Spleen (tissue), 11 donors: ENCODE data around the gene SRD5A1. TPM values are rescaled to one million over a fixed set of nuclear protein-coding genes. Genes with fewer than 3 reads are reported as not detected.

ENCODE experiments used
- DNase-seq: peaks from one replicate; pipeline ENCODE4 v3.0.0-alpha.2; 2020
- H3K27ac ChIP-seq, 8 donors: fragments of 200-600 bp; sonication (generic) in 7 of 8; 1 replicate in 4 of 8; 2 replicates in 4 of 8; pipeline versions ENCODE4 v1.5.0 to v1.8.0; 2016 to 2021; ENCODE audit warnings: inconsistent platforms in 4 of 8, mild to moderate bottlenecking in 4 of 8, moderate library complexity in 1 of 8
- H3K27me3 ChIP-seq, 7 donors: fragments of 200-600 bp; sonication (generic) in 6 of 7; replicated peaks in 1 of 7; 1 replicate in 4 of 7; 2 replicates in 3 of 7; pipeline versions ENCODE4 v1.5.0 to v1.8.0; 2016 to 2021; ENCODE audit warnings: inconsistent platforms in 3 of 7, mild to moderate bottlenecking in 1 of 7
- H3K36me3 ChIP-seq, 6 donors: fragments of 200-600 bp; sonication (generic) in 5 of 6; 1 replicate in 4 of 6; 2 replicates in 2 of 6; pipeline versions ENCODE4 v1.5.0 to v1.8.0; 2016 to 2021; ENCODE audit warnings: inconsistent platforms in 2 of 6
- H3K4me1 ChIP-seq, 6 donors: fragments of 200-600 bp; sonication (generic) in 5 of 6; 1 replicate in 3 of 6; 2 replicates in 3 of 6; pipeline versions ENCODE4 v1.5.0 to v1.8.0; 2016 to 2021; ENCODE audit warnings: inconsistent platforms in 3 of 6
- H3K4me3 ChIP-seq, 8 donors: fragments of 200-600 bp; sonication (generic) in 7 of 8; 1 replicate in 4 of 8; 2 replicates in 4 of 8; pipeline versions ENCODE4 v1.5.0 to v1.8.0; 2016 to 2021; ENCODE audit warnings: inconsistent platforms in 4 of 8, mild to moderate bottlenecking in 4 of 8, moderate library complexity in 2 of 8
- H3K9me3 ChIP-seq, 8 donors: fragments of 200-600 bp; sonication (generic) in 7 of 8; 1 replicate in 4 of 8; 2 replicates in 4 of 8; pipeline versions ENCODE4 v1.5.0 to v1.8.0; 2016 to 2021; ENCODE audit warnings: inconsistent platforms in 4 of 8
- POLR2A ChIP-seq, 3 donors: fragments of 450-650 bp; IDR thresholded peaks; one replicate each; pipeline ENCODE4 v1.5.1; 2017; ENCODE audit warnings: antibody characterized with exemption in 3 of 3, mild to moderate bottlenecking in 1 of 3
- POLR2AphosphoS5 ChIP-seq, 3 donors: sonication (generic); formaldehyde crosslinking; IDR thresholded peaks; one replicate each; pipeline ENCODE4 v1.5.1; 2017; ENCODE audit warnings: antibody characterized with exemption in 3 of 3
- WGBS, 5 donors: extraction: QIAGEN DNeasy Blood & Tissue Kit in 3 of 5; methylation state at CpG; one replicate each; pipeline versions ENCODE4 v1.1.5 to v1.1.7; 2013 to 2018; 5-methylcytosine and 5-hydroxymethylcytosine counted together
- intact Hi-C: fragments of 100-400 bp; cut with DNase I; formaldehyde crosslinking; loops from one replicate; pipeline ENCODE4 v1.15.0; 2023; ENCODE audit warnings: low total_unique reads
- polyA plus RNA-seq, 3 donors: library from polyadenylated mRNA; stranded (reverse); fragments of 200-250 nt; gene quantifications; one replicate each; pipeline ENCODE4 v1.2.1, GENCODE V29; 2013
- total RNA-seq, 7 donors: library from RNA; depleted of rRNA in 3 of 7; stranded (reverse); fragments of >200 nt in 3 of 7; fragmentation: NEBNext Ultra II Directional in 4 of 7; extraction: Animal tissue kit (Norgen Biotek cat#: 25700) in 4 of 7; gene quantifications; one replicate each; pipeline versions ENCODE4 v1.1.0 to v1.2.1, GENCODE V29; 2016 to 2021
- TF ChIP-seq, protein P1 (sequence below), 11 experiments: fragments of 200-600 bp in 7 of 11; fragments of 450-650 bp in 4 of 11; sonication (generic) in 4 of 11; IDR thresholded peaks in 8 of 11; conservative IDR thresholded peaks in 3 of 11; 1 replicate in 7 of 11; 2 replicates in 4 of 11; pipeline versions ENCODE4 v1.4.0 to v1.8.0; 2016 to 2021; ENCODE audit warnings: antibody characterized with exemption in 11 of 11, inconsistent platforms in 4 of 11, mild to moderate bottlenecking in 1 of 11
- donor health status: healthy with polysubstance abuse.
- donor health status: DM: no; HTN: no; CAD: no; lungs with moderate emphysema.
- donor health status: DM: no; HTN: no; CAD: no.
- donor health status: Bipolar disorder and iron deficiency.
- donor health status: healthy.
- donor health status: DM: no; HTN: no; CAD: no.
- donor health status: DM: yes; HTN: yes; CAD: no.

The SRD5A1 gene
- total and polyA plus RNA-seq, 10 donors: 2.5 to 9.3 (median 5.7) TPM

DNA sequence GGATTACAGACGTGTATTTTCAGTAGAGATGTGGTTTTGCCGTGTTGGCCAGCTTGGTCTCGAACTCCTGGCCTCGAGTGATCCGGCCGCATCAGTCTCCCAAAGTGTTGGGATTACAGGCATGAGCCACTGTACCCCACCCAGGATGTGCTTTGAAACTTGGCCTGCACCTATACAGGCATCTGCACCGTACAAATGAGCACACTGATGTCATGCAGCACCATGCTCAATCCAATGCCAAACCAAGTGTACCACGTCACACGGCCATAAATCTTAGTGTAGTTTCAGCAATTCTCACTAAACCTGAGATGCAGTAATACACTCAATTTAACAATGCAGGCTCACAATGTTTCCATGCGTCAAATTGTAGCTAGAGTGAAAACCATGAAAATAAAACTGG lies 6.7 kb upstream of the SRD5A1 start:
- Histone ChIP-seq H3K27me3 (no peaks in the 10 kb centered on the region), H3K27ac (no peak overlapping the region), H3K36me3 (peaks cover 6 to 100% (median 86%) of the 10 kb centered on the region in 6 donors), H3K4me1 (peaks cover 3 to 40% (median 14%) of the 10 kb centered on the region in 6 donors), H3K9me3 (peaks cover 3 to 26% (median 17%) of the 10 kb centered on the region in 8 donors), H3K4me3 (no peak overlapping the region)
- intact Hi-C loops: no loop called here
- WGBS, 5 donors: 87 to 94% (median 91%) methylated on average over 8 to 10 of the region's 10 CpGs
- TF ChIP-seq, protein P1, sequence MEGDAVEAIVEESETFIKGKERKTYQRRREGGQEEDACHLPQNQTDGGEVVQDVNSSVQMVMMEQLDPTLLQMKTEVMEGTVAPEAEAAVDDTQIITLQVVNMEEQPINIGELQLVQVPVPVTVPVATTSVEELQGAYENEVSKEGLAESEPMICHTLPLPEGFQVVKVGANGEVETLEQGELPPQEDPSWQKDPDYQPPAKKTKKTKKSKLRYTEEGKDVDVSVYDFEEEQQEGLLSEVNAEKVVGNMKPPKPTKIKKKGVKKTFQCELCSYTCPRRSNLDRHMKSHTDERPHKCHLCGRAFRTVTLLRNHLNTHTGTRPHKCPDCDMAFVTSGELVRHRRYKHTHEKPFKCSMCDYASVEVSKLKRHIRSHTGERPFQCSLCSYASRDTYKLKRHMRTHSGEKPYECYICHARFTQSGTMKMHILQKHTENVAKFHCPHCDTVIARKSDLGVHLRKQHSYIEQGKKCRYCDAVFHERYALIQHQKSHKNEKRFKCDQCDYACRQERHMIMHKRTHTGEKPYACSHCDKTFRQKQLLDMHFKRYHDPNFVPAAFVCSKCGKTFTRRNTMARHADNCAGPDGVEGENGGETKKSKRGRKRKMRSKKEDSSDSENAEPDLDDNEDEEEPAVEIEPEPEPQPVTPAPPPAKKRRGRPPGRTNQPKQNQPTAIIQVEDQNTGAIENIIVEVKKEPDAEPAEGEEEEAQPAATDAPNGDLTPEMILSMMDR (IDR thresholded peaks at IDR 0.05 in 8 of 11, conservative IDR thresholded peaks at IDR 0.05 in 3 of 11): no peak
- TF ChIP-seq POLR2A (IDR thresholded peaks at IDR 0.05): no peak
- no peak for TF ChIP-seq POLR2AphosphoS5 (IDR thresholded peaks at IDR 0.05)
- no peak for DNase-seq

DNA sequence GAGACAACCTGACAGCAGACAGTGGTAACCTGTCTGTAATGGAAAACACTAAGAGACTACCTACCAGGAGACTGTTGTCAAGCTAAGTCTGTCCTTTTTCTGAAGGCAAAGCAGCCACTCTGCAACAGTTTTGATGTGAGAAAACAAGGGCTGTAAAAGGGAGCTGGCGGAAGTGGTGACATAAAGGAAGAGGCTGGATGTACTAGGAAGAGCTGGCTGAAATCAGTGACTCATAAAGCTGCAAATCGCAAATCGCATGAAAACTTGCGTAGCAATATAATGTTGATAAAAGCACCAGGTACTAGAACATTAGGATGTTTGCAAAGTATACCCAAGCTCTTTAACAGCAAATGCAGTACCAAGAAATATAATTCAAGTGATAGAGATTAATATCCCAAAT lies 1.8 kb upstream of the SRD5A1 start:
- no peaks in the 10 kb centered on the region for H3K9me3 ChIP-seq
- TF ChIP-seq POLR2AphosphoS5 (IDR thresholded peaks at IDR 0.05) (no peak), POLR2A (IDR thresholded peaks at IDR 0.05) (no peak)
- TF ChIP-seq, protein P1 (IDR thresholded peaks at IDR 0.05 in 8 of 11, conservative IDR thresholded peaks at IDR 0.05 in 3 of 11): no peak
- peaks cover 2 to 51% (median 37%) of the 10 kb centered on the region in 6 donors for H3K36me3 ChIP-seq
- intact Hi-C loops: loop anchor here (5.0 kb wide), 1 partner anchor 81 kb away; the partner anchor contains the start of gene TENT4A
- H3K4me3 ChIP-seq: peak overlapping the region in 4 of 8 donors; percentile 83 to 100 (median 98)
- no peak overlapping the region for H3K27ac ChIP-seq
- no peak for DNase-seq
- no peaks in the 10 kb centered on the region for H3K27me3 ChIP-seq
- 84 to 95% (median 89%) methylated on average over 4 of the region's 4 CpGs for WGBS, 5 donors
- H3K4me1 ChIP-seq: peaks cover 9 to 75% (median 39%) of the 10 kb centered on the region in 6 donors

DNA sequence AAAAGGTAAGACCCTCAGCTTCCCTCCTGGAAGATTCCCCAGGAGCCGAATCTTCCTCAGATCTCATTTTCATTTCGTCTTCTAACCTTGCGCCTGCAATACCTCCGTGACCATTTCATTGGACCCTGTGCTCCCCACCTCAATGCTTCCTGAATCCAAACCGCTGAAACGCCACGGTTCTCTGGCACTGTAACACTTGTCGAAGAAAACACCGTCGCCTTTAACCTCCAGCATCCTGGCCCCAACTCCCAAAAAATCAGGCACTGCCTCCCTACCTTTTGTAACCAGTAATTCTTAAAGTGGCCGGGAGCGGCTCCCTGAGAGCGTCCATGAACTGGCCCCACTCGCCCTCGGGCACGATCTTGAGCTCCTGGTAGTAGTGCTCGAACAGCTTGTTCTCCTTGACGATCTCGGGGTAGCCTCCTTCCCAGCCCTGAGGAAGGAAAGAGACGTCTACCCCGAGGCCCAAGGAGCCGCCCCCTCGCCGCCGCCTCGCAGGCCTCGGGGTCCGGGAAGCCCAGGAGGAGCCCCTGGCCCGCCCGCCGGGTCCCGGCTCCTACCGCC lies 834 bp upstream of the SRD5A1 start:
- intact Hi-C loops: loop anchor here (5.0 kb wide), 1 partner anchor 80 kb away; the partner anchor contains the start of gene TENT4A

More for the DNA sequence above, 834 bp upstream of the SRD5A1 start:
- WGBS, 5 donors: 0 to 1% (median 1%) methylated on average over 17 to 33 of the region's 33 CpGs
- no peaks in the 10 kb centered on the region for H3K27me3 ChIP-seq
- H3K4me3 ChIP-seq: peak overlapping the region; percentile 83 to 100 (median 96)
- peaks cover 2 to 42% (median 32%) of the 10 kb centered on the region in 6 donors for H3K36me3 ChIP-seq
- H3K27ac ChIP-seq: peak overlapping the region; percentile 89 to 97 (median 92)
- DNase-seq: no peak
- TF ChIP-seq POLR2AphosphoS5 (IDR thresholded peaks at IDR 0.05) (no peak), POLR2A (IDR thresholded peaks at IDR 0.05) (no peak)
- TF ChIP-seq, protein P1 (IDR thresholded peaks at IDR 0.05 in 8 of 11, conservative IDR thresholded peaks at IDR 0.05 in 3 of 11): no peak
- no peaks in the 10 kb centered on the region for H3K9me3 ChIP-seq
- peaks cover 9 to 84% (median 39%) of the 10 kb centered on the region in 6 donors for H3K4me1 ChIP-seq
